Osteocyte (in vitro differentiated cells): ENCODE measurements around the gene SLC41A3. TPM values are rescaled to one million over a fixed set of nuclear protein-coding genes. Genes with fewer than 3 reads are reported as not detected.

ENCODE experiments used
- DNase-seq: peaks from one replicate; pipeline ENCODE4 v3.0.0; 2021; ENCODE audit warnings: mixed read lengths; ENCODE audit not compliant: unreplicated experiment; ENCODE audit errors: extremely low spot score
- H3K27ac Mint-ChIP-seq: one replicate; pipeline ENCODE4 v1.8.0; 2021; ENCODE audit warnings: mild to moderate bottlenecking, mixed read lengths; ENCODE audit not compliant: unreplicated experiment
- H3K27me3 Mint-ChIP-seq: one replicate; pipeline ENCODE4 v1.8.0; 2021; ENCODE audit warnings: mixed read lengths; ENCODE audit not compliant: unreplicated experiment
- H3K36me3 Mint-ChIP-seq: one replicate; pipeline ENCODE4 v1.8.0; 2021; ENCODE audit warnings: mixed read lengths; ENCODE audit not compliant: unreplicated experiment
- H3K4me1 Mint-ChIP-seq: one replicate; pipeline ENCODE4 v1.8.0; 2021; ENCODE audit warnings: mixed read lengths; ENCODE audit not compliant: unreplicated experiment
- H3K4me3 Mint-ChIP-seq: one replicate; pipeline ENCODE4 v1.8.0; 2021; ENCODE audit warnings: mild to moderate bottlenecking, moderate library complexity, mixed read lengths; ENCODE audit not compliant: unreplicated experiment
- H3K9me3 Mint-ChIP-seq: one replicate; pipeline ENCODE4 v1.8.0; 2021; ENCODE audit warnings: mixed read lengths; ENCODE audit not compliant: unreplicated experiment
- total RNA-seq: library from RNA; stranded (reverse); gene quantifications from 2 replicates; pipeline ENCODE4 v1.2.1, GENCODE V29; 2021
- TF ChIP-seq, protein P1 (sequence below): fragments of 200-600 bp; sonication (generic); IDR thresholded peaks from 2 replicates; pipeline ENCODE4 v1.5.0; 2021; ENCODE audit warnings: antibody characterized with exemption, mild to moderate bottlenecking, moderate library complexity

Gene SLC41A3
- total RNA-seq, 1 donor from 2014 or later = 80.6 TPM

- Mint-ChIP-seq H3K4me1 (no peaks in the 10 kb centered on the region), H3K36me3 (no peaks in the 10 kb centered on the region), H3K9me3 (no peaks in the 10 kb centered on the region), H3K27me3 (no peaks in the 10 kb centered on the region), H3K4me3 (no peak overlapping the region), H3K27ac (no peak overlapping the region)
- TF ChIP-seq, protein P1, sequence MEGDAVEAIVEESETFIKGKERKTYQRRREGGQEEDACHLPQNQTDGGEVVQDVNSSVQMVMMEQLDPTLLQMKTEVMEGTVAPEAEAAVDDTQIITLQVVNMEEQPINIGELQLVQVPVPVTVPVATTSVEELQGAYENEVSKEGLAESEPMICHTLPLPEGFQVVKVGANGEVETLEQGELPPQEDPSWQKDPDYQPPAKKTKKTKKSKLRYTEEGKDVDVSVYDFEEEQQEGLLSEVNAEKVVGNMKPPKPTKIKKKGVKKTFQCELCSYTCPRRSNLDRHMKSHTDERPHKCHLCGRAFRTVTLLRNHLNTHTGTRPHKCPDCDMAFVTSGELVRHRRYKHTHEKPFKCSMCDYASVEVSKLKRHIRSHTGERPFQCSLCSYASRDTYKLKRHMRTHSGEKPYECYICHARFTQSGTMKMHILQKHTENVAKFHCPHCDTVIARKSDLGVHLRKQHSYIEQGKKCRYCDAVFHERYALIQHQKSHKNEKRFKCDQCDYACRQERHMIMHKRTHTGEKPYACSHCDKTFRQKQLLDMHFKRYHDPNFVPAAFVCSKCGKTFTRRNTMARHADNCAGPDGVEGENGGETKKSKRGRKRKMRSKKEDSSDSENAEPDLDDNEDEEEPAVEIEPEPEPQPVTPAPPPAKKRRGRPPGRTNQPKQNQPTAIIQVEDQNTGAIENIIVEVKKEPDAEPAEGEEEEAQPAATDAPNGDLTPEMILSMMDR = no peak
- peak; percentile 80 for DNase-seq
These were observed 25.9 kb upstream of the SLC41A3 start for GRCh38 chr3:126109880-126110235.

- Mint-ChIP-seq H3K27me3 (no peaks in the 10 kb centered on the region), H3K9me3 (no peaks in the 10 kb centered on the region), H3K27ac (no peak overlapping the region), H3K36me3 (no peaks in the 10 kb centered on the region), H3K4me1 (no peaks in the 10 kb centered on the region), H3K4me3 (no peak overlapping the region)
- TF ChIP-seq, protein P1 = no peak
- peak; percentile 66 for DNase-seq
These were observed 25.4 kb upstream of the SLC41A3 start for GRCh38 chr3:126109146-126109879.

DNA sequence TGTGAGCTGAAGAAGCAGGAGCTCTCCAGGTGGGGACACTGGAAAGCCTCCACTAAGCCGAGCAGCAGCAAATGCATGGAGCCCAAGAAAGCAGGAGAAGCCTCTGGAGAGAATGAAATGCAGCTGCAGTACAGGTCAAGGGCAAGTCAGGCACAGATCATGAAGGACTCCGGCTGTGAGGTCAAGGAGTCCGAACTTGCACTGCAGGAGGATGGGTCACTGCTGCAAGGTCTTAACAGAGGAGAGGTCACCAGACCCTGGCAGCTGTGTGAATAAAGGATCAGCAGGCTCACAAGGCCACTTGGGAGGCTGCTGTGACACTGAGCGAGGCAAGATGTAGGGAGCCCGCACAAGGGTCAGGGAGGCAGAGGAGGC, 24.7 kb upstream of the SLC41A3 start:
- no peak overlapping the region for H3K4me3 Mint-ChIP-seq
- H3K27me3 Mint-ChIP-seq = no peaks in the 10 kb centered on the region
- H3K4me1 Mint-ChIP-seq = no peaks in the 10 kb centered on the region
- H3K36me3 Mint-ChIP-seq = no peaks in the 10 kb centered on the region
- H3K27ac Mint-ChIP-seq = no peak overlapping the region
- H3K9me3 Mint-ChIP-seq = no peaks in the 10 kb centered on the region
- TF ChIP-seq, protein P1 = no peak
- peak; percentile 49 for DNase-seq

- H3K4me3 Mint-ChIP-seq = no peak overlapping the region
- no peaks in the 10 kb centered on the region for H3K9me3 Mint-ChIP-seq
- peak; percentile 65 for DNase-seq
- H3K27me3 Mint-ChIP-seq = no peaks in the 10 kb centered on the region
- H3K4me1 Mint-ChIP-seq = peaks cover 1% of the 10 kb centered on the region
- TF ChIP-seq, protein P1 = no peak
- H3K36me3 Mint-ChIP-seq = no peaks in the 10 kb centered on the region
- no peak overlapping the region for H3K27ac Mint-ChIP-seq
These were observed 24.2 kb upstream of the SLC41A3 start for GRCh38 chr3:126107957-126108675.

DNA sequence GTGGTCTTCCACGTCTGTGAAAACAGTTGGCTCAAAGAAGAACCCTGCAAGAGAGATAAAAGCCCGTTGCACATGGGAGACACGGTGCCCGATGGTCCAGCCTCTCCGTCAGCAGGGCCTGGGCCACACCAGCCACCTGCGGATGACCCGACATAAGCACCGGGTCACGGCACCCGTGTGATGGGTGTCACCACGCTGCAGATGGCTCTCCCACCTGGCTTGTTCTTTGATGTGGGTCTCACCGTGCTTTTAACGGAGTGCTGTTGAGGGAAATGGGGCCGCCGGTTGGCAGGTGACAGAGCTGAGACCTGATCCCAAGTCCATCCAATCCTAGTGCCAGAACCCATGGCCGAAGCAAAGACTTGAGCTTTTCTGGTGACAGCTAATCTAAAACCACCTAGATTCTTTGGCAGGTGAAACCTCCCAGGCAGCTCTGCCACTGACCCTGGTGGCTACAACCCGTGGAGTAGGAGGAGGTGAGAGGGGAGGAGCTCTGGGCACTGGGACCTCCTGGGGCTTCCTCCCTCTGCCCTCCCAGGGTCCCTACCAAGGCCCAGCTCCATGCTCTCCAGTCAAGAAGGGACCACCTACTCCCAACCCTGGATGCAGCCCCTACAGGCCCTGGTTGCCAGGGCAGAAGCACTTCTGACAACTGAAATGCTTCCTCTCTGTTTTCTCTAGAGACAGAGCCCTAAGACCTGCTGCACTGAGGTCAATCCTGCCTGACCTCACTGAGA, 23.4 kb upstream of the SLC41A3 start:
- peak; percentile 70 for DNase-seq

More for the DNA sequence above, 23.4 kb upstream of the SLC41A3 start:
- Mint-ChIP-seq H3K4me3 (no peak overlapping the region), H3K27me3 (no peaks in the 10 kb centered on the region), H3K36me3 (no peaks in the 10 kb centered on the region), H3K4me1 (peaks cover 7% of the 10 kb centered on the region), H3K27ac (no peak overlapping the region), H3K9me3 (no peaks in the 10 kb centered on the region)
- TF ChIP-seq, protein P1 = no peak
